Measurements from ENCODE around the gene RNF220. TPM values are rescaled to one million over a fixed set of nuclear protein-coding genes. Genes with fewer than 3 reads are reported as not detected.

Gene RNF220
- total RNA-seq, 1 donor from 2014 or later, result 47.1 TPM

GRCh38 chr1:44634606-44635189 is 229.6 kb downstream of the RNF220 start:
- H3K9me3 Mint-ChIP-seq (ENCODE audit: unreplicated experiment), result no peaks in the 10 kb centered on the region
- Histone ChIP-seq H3K9me3 (ENCODE audit: insufficient read depth, low read depth, low read length) (no peaks in the 10 kb centered on the region), H3K27ac (ENCODE audit: low read depth, low read length) (no peak overlapping the region), H3K36me3 (ENCODE audit: insufficient read depth, low read length) (peaks cover 22% of the 10 kb centered on the region), H3K9ac (ENCODE audit: low read length) (no peak overlapping the region), H3K79me2 (ENCODE audit: insufficient read depth, low read length) (peaks cover 36% of the 10 kb centered on the region), H4K20me1 (ENCODE audit: insufficient read depth, low read length) (peaks cover 27% of the 10 kb centered on the region), H3K4me2 (ENCODE audit: low read length) (no peak overlapping the region), H3K4me1 (ENCODE audit: insufficient read depth, low read length) (peaks cover 18% of the 10 kb centered on the region), H3K27me3 (ENCODE audit: insufficient read depth, low read length) (no peaks in the 10 kb centered on the region), H2AFZ (ENCODE audit: low read depth, low read length) (no peak overlapping the region), H3K4me3 (ENCODE audit: insufficient read depth, low read depth, low read length) (no peak overlapping the region)
- no peak overlapping the region for H3K4me3 Mint-ChIP-seq (ENCODE audit: unreplicated experiment)
- H3K4me1 Mint-ChIP-seq (ENCODE audit: low read depth, unreplicated experiment), result peaks cover 5% of the 10 kb centered on the region
- H3K36me3 Mint-ChIP-seq (ENCODE audit: low read depth, unreplicated experiment), result peaks cover 12% of the 10 kb centered on the region
- no peaks in the 10 kb centered on the region for H3K27me3 Mint-ChIP-seq (ENCODE audit: low read depth, unreplicated experiment)
- DNase-seq (ENCODE audit: low read depth) (no peak), FAIRE-seq (no peak)
- no peak overlapping the region for H3K27ac Mint-ChIP-seq (ENCODE audit: unreplicated experiment)
- TF ChIP-seq, protein P1, sequence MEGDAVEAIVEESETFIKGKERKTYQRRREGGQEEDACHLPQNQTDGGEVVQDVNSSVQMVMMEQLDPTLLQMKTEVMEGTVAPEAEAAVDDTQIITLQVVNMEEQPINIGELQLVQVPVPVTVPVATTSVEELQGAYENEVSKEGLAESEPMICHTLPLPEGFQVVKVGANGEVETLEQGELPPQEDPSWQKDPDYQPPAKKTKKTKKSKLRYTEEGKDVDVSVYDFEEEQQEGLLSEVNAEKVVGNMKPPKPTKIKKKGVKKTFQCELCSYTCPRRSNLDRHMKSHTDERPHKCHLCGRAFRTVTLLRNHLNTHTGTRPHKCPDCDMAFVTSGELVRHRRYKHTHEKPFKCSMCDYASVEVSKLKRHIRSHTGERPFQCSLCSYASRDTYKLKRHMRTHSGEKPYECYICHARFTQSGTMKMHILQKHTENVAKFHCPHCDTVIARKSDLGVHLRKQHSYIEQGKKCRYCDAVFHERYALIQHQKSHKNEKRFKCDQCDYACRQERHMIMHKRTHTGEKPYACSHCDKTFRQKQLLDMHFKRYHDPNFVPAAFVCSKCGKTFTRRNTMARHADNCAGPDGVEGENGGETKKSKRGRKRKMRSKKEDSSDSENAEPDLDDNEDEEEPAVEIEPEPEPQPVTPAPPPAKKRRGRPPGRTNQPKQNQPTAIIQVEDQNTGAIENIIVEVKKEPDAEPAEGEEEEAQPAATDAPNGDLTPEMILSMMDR (IDR thresholded peaks at IDR 0.05; ENCODE audit: insufficient read depth, low read depth, low read length), result no peak
- TF ChIP-seq EZH2 (IDR thresholded peaks at IDR 0.05; ENCODE audit: insufficient read depth, low read length), result no peak

GRCh38 chr1:44635439-44635838 is 230.4 kb downstream of the RNF220 start:
- no peak overlapping the region for H3K4me2 ChIP-seq (ENCODE audit: low read length)
- H3K27me3 ChIP-seq (ENCODE audit: insufficient read depth, low read length), result no peaks in the 10 kb centered on the region
- H3K9me3 ChIP-seq (ENCODE audit: insufficient read depth, low read depth, low read length), result no peaks in the 10 kb centered on the region
- Mint-ChIP-seq H3K4me3 (ENCODE audit: unreplicated experiment) (no peak overlapping the region), H3K27me3 (ENCODE audit: low read depth, unreplicated experiment) (no peaks in the 10 kb centered on the region), H3K4me1 (ENCODE audit: low read depth, unreplicated experiment) (peaks cover 5% of the 10 kb centered on the region), H3K27ac (ENCODE audit: unreplicated experiment) (no peak overlapping the region), H3K36me3 (ENCODE audit: low read depth, unreplicated experiment) (peaks cover 12% of the 10 kb centered on the region), H3K9me3 (ENCODE audit: unreplicated experiment) (no peaks in the 10 kb centered on the region)
- H4K20me1 ChIP-seq (ENCODE audit: insufficient read depth, low read length), result peaks cover 27% of the 10 kb centered on the region
- TF ChIP-seq EZH2 (IDR thresholded peaks at IDR 0.05; ENCODE audit: insufficient read depth, low read length), result no peak
- TF ChIP-seq, protein P1 (IDR thresholded peaks at IDR 0.05; ENCODE audit: insufficient read depth, low read depth, low read length), result no peak
- no peak overlapping the region for H3K4me3 ChIP-seq (ENCODE audit: insufficient read depth, low read depth, low read length)
- peaks cover 36% of the 10 kb centered on the region for H3K79me2 ChIP-seq (ENCODE audit: insufficient read depth, low read length)
- H2AFZ ChIP-seq (ENCODE audit: low read depth, low read length), result no peak overlapping the region
- peaks cover 22% of the 10 kb centered on the region for H3K36me3 ChIP-seq (ENCODE audit: insufficient read depth, low read length)
- H3K4me1 ChIP-seq (ENCODE audit: insufficient read depth, low read length), result peaks cover 17% of the 10 kb centered on the region
- H3K9ac ChIP-seq (ENCODE audit: low read length), result no peak overlapping the region
- no peak overlapping the region for H3K27ac ChIP-seq (ENCODE audit: low read depth, low read length)
- FAIRE-seq, result no peak
- no peak for DNase-seq (ENCODE audit: low read depth)

- H3K9me3 ChIP-seq (ENCODE audit: insufficient read depth, low read depth, low read length), result no peaks in the 10 kb centered on the region
- no peak overlapping the region for H3K27ac ChIP-seq (ENCODE audit: low read depth, low read length)
- H3K4me3 ChIP-seq (ENCODE audit: insufficient read depth, low read depth, low read length), result no peak overlapping the region
- H2AFZ ChIP-seq (ENCODE audit: low read depth, low read length), result no peak overlapping the region
- H3K4me3 Mint-ChIP-seq (ENCODE audit: unreplicated experiment), result no peak overlapping the region
- peaks cover 16% of the 10 kb centered on the region for H3K36me3 Mint-ChIP-seq (ENCODE audit: low read depth, unreplicated experiment)
- H3K9ac ChIP-seq (ENCODE audit: low read length), result no peak overlapping the region
- TF ChIP-seq EZH2 (IDR thresholded peaks at IDR 0.05; ENCODE audit: insufficient read depth, low read length), result no peak
- TF ChIP-seq, protein P1 (IDR thresholded peaks at IDR 0.05; ENCODE audit: insufficient read depth, low read depth, low read length), result no peak
- no peak overlapping the region for H3K27ac Mint-ChIP-seq (ENCODE audit: unreplicated experiment)
- H3K4me1 Mint-ChIP-seq (ENCODE audit: low read depth, unreplicated experiment), result peaks cover under 1% of the 10 kb centered on the region
- peaks cover 16% of the 10 kb centered on the region for H3K4me1 ChIP-seq (ENCODE audit: insufficient read depth, low read length)
- peaks cover 36% of the 10 kb centered on the region for H3K79me2 ChIP-seq (ENCODE audit: insufficient read depth, low read length)
- no peak overlapping the region for H3K4me2 ChIP-seq (ENCODE audit: low read length)
- DNase-seq (ENCODE audit: low read depth) (no peak), FAIRE-seq (no peak)
- H3K36me3 ChIP-seq (ENCODE audit: insufficient read depth, low read length), result peaks cover 25% of the 10 kb centered on the region
- no peaks in the 10 kb centered on the region for H3K27me3 Mint-ChIP-seq (ENCODE audit: low read depth, unreplicated experiment)
- H3K27me3 ChIP-seq (ENCODE audit: insufficient read depth, low read length), result no peaks in the 10 kb centered on the region
- no peaks in the 10 kb centered on the region for H3K9me3 Mint-ChIP-seq (ENCODE audit: unreplicated experiment)
- H4K20me1 ChIP-seq (ENCODE audit: insufficient read depth, low read length), result peaks cover 31% of the 10 kb centered on the region
Measured at GRCh38 chr1:44636083-44636687, 231.1 kb downstream of the RNF220 start.

All from astrocyte (in vitro differentiated cells and primary cell).